ENCODE results near the gene ASGR2.

- TF ChIP-seq CTCF (conservative IDR thresholded peaks at IDR 0.05 in 1 of 2, IDR thresholded peaks at IDR 0.05 in 1 of 2; ENCODE audit: low read depth in 1 of 2, low read length in 2 of 2) (no peak), EZH2 (IDR thresholded peaks at IDR 0.05; ENCODE audit: low read length, missing control alignments) (no peak)
These were observed 19.3 kb upstream of the ASGR2 start for GRCh38 chr17:7133916-7134315.

Measured in fibroblast of lung (primary cell).